HepG2 (cell line): ENCODE measurements around the gene IP6K3. TPM values are rescaled to one million over a fixed set of nuclear protein-coding genes. Genes with fewer than 3 reads are reported as not detected.

Experiments
- AGO1 ChIP-seq: fragments of 200-400 bp; formaldehyde crosslinking; IDR thresholded peaks from 2 replicates; pipeline ENCODE4 v1.6.1; 2017; ENCODE audit warnings: mild to moderate bottlenecking, low read depth, low read length, moderate library complexity; ENCODE audit not compliant: poor library complexity, severe bottlenecking
- CEBPG ChIP-seq: IDR thresholded peaks from 2 replicates; pipeline ENCODE4 v1.6.1; 2016
- FOSL2 ChIP-seq: sonication (generic); formaldehyde crosslinking; IDR thresholded peaks from 2 replicates; pipeline ENCODE4 v1.4.0; 2020; ENCODE audit warnings: missing genetic modification reagents
- GABPB1 ChIP-seq: IDR thresholded peaks from 2 replicates; pipeline ENCODE4 v1.6.1; 2016; ENCODE audit warnings: mild to moderate bottlenecking, missing genetic modification reagents, moderate library complexity, missing compliant biosample characterization
- HDAC6 ChIP-seq: fragments of 200-600 bp; sonication (generic); IDR thresholded peaks from 2 replicates; pipeline ENCODE4 v1.7.0; 2017; ENCODE audit warnings: mild to moderate bottlenecking, antibody characterized with exemption, low read length, low read depth
- HMGA1 ChIP-seq: sonication (generic); formaldehyde crosslinking; conservative IDR thresholded peaks from 2 replicates; pipeline ENCODE4 v1.4.0; 2020; ENCODE audit warnings: missing genetic modification reagents
- MIER3 ChIP-seq: IDR thresholded peaks from 2 replicates; pipeline ENCODE4 v1.6.1; 2016; ENCODE audit warnings: missing compliant biosample characterization, borderline replicate concordance
- NR2C2 ChIP-seq: sonication (generic); formaldehyde crosslinking; IDR thresholded peaks from 2 replicates; pipeline ENCODE4 v1.4.0; 2020; ENCODE audit warnings: missing genetic modification reagents, mild to moderate bottlenecking, moderate library complexity, borderline replicate concordance
- REXO4 ChIP-seq: sonication (generic); formaldehyde crosslinking; IDR thresholded peaks from 2 replicates; pipeline ENCODE4 v1.8.0; 2022; ENCODE audit warnings: missing genetic modification reagents, mild to moderate bottlenecking, borderline replicate concordance
- SMAD1 ChIP-seq: sonication (generic); formaldehyde crosslinking; IDR thresholded peaks from 2 replicates; pipeline ENCODE4 v1.4.0; 2020; ENCODE audit warnings: missing genetic modification reagents, low read depth, mild to moderate bottlenecking, borderline replicate concordance
- SMC3 ChIP-seq: IDR thresholded peaks from 2 replicates; pipeline ENCODE4 v1.6.1; 2011; ENCODE audit warnings: low read length, improper control_type of control experiment
- SOX6 ChIP-seq, 2 experiments: fragments of 450-650 bp in 1 of 2; sonication (generic) in 1 of 2; formaldehyde crosslinking in 1 of 2; IDR thresholded peaks; 2 replicates each; pipeline versions ENCODE4 v1.4.0 to v1.6.1; 2017 to 2020; ENCODE audit warnings: antibody characterized with exemption in 1 of 2, mild to moderate bottlenecking in 1 of 2, missing genetic modification reagents in 1 of 2
- THAP11 ChIP-seq: IDR thresholded peaks from 2 replicates; pipeline ENCODE4 v1.6.1; 2016; ENCODE audit warnings: missing biosample characterization, missing genetic modification reagents
- ZNF224 ChIP-seq: sonication (generic); formaldehyde crosslinking; IDR thresholded peaks from 2 replicates; pipeline ENCODE4 v1.5.0; 2020; ENCODE audit warnings: mild to moderate bottlenecking, missing genetic modification reagents
- ZNF331 ChIP-seq: sonication (generic); formaldehyde crosslinking; IDR thresholded peaks from 2 replicates; pipeline ENCODE4 v1.4.0; 2020; ENCODE audit warnings: missing genetic modification reagents
- ZNF350 ChIP-seq: sonication (generic); formaldehyde crosslinking; IDR thresholded peaks from 2 replicates; pipeline ENCODE4 v1.4.0; 2020; ENCODE audit warnings: mild to moderate bottlenecking, low read depth, missing genetic modification reagents, borderline replicate concordance
- ZNF598 ChIP-seq: sonication (generic); formaldehyde crosslinking; IDR thresholded peaks from 2 replicates; pipeline ENCODE4 v1.5.1; 2020; ENCODE audit warnings: mild to moderate bottlenecking, missing genetic modification reagents, borderline replicate concordance
- ZNF891 ChIP-seq: sonication (generic); formaldehyde crosslinking; IDR thresholded peaks from 2 replicates; pipeline ENCODE4 v1.5.0; 2020; ENCODE audit warnings: mild to moderate bottlenecking, missing genetic modification reagents
- polyA plus RNA-seq, 8 experiments: library from polyadenylated mRNA; depleted of rRNA in 3 of 8; stranded (reverse) in 7 of 8; unstranded in 1 of 8; fragments of >200 nt; fragmentation: Illumina TruSeq in 4 of 8; extraction: Trizol in 4 of 8; gene quantifications; 2 replicates each; pipeline versions ENCODE4 v1.2.1 to v1.2.3, GENCODE V29; 2011 to 2016; ENCODE audit warnings: low read depth in 4 of 8, missing spikeins in 1 of 8, mixed read lengths in 1 of 8; ENCODE audit not compliant: insufficient read depth in 1 of 8
- total RNA-seq, 5 experiments: library from RNA; depleted of rRNA; stranded (reverse); fragments of >200 nt; fragmentation: Illumina TruSeq; extraction: Trizol; gene quantifications; 2 replicates each; pipeline ENCODE4 v1.2.3, GENCODE V29; 2016; ENCODE audit warnings: low read depth in 1 of 5
- TF ChIP-seq, protein P1 (sequence below): sonication (generic); formaldehyde crosslinking; IDR thresholded peaks from 2 replicates; pipeline ENCODE4 v1.4.0; 2020; ENCODE audit warnings: mild to moderate bottlenecking, missing genetic modification reagents
- TF ChIP-seq, protein P2 (sequence below): sonication (generic); formaldehyde crosslinking; IDR thresholded peaks from 2 replicates; pipeline ENCODE4 v1.4.0; 2020; ENCODE audit warnings: missing genetic modification reagents, mild to moderate bottlenecking, borderline replicate concordance
- TF ChIP-seq, protein P3 (sequence below): sonication (generic); formaldehyde crosslinking; IDR thresholded peaks from 2 replicates; pipeline ENCODE4 v1.4.0; 2020; ENCODE audit warnings: missing genetic modification reagents

IP6K3 gene
- total and polyA plus RNA-seq, 2 of the 13 experiments (the other 11 are each of a cell fraction or from before 2014, with no cell fraction given), result 0.11 to 0.18 TPM

DNA sequence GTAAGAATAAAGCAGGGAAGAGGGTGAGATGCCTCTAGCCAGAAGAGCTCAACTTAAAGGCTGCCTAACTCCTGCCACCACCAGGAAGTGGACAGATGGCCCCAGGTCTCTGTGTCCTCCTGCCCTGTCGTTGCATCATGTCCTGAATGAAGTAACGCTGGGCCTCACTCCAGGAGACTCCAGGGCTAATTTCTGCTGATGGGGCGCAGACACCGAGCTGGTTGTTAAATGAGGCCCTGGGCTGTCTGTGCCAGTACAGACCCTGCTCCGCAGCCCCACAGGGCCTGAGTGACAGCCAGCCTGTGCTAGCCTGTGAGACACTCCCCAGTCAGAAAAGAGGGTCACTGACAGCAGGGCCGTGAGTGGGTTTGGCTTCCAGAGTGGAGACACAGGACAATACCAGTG lies 6.5 kb downstream of the IP6K3 start (continued):
- TF ChIP-seq, protein P1, sequence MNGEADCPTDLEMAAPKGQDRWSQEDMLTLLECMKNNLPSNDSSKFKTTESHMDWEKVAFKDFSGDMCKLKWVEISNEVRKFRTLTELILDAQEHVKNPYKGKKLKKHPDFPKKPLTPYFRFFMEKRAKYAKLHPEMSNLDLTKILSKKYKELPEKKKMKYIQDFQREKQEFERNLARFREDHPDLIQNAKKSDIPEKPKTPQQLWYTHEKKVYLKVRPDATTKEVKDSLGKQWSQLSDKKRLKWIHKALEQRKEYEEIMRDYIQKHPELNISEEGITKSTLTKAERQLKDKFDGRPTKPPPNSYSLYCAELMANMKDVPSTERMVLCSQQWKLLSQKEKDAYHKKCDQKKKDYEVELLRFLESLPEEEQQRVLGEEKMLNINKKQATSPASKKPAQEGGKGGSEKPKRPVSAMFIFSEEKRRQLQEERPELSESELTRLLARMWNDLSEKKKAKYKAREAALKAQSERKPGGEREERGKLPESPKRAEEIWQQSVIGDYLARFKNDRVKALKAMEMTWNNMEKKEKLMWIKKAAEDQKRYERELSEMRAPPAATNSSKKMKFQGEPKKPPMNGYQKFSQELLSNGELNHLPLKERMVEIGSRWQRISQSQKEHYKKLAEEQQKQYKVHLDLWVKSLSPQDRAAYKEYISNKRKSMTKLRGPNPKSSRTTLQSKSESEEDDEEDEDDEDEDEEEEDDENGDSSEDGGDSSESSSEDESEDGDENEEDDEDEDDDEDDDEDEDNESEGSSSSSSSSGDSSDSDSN (CRISPR knock-in tag), result peak; percentile 68
- TF ChIP-seq SMC3, result no peak
- no peak for TF ChIP-seq SMAD1 (CRISPR knock-in tag)
- peak; percentile 51; the same call in 1 of the 2 replicates for TF ChIP-seq ZNF350 (CRISPR knock-in tag)
- TF ChIP-seq, protein P2, sequence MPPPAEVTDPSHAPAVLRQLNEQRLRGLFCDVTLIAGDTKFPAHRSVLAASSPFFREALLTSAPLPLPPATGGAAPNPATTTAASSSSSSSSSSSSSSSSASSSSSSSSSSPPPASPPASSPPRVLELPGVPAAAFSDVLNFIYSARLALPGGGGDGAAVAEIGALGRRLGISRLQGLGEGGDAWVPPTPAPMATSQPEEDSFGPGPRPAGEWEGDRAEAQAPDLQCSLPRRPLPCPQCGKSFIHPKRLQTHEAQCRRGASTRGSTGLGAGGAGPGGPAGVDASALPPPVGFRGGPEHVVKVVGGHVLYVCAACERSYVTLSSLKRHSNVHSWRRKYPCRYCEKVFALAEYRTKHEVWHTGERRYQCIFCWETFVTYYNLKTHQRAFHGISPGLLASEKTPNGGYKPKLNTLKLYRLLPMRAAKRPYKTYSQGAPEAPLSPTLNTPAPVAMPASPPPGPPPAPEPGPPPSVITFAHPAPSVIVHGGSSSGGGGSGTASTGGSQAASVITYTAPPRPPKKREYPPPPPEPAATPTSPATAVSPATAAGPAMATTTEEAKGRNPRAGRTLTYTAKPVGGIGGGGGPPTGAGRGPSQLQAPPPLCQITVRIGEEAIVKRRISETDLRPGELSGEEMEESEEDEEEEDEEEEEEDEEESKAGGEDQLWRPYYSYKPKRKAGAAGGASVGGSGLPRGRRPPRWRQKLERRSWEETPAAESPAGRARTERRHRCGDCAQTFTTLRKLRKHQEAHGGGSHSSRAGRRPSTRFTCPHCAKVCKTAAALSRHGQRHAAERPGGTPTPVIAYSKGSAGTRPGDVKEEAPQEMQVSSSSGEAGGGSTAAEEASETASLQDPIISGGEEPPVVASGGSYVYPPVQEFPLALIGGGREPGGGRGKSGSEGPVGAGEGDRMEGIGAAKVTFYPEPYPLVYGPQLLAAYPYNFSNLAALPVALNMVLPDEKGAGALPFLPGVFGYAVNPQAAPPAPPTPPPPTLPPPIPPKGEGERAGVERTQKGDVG (CRISPR knock-in tag), result 0 out of 2 replicates have a peak, but pooled peaks have one; percentile 20
- peak; percentile 55 for TF ChIP-seq FOSL2
- peak; percentile 43; the same call in 1 of the 2 replicates for TF ChIP-seq ZNF331 (CRISPR knock-in tag)
- TF ChIP-seq ZNF891 (CRISPR knock-in tag), result peak; percentile 57; the same call in 1 of the 2 replicates
- peak; percentile 34; the same call in 1 of the 2 replicates for TF ChIP-seq NR2C2
- TF ChIP-seq REXO4 (CRISPR knock-in tag), result 0 out of 2 replicates have a peak, but pooled peaks have one; percentile 67
- TF ChIP-seq GABPB1, result peak; percentile 64
- peak; percentile 47; the same call in 1 of the 2 replicates for TF ChIP-seq THAP11 (CRISPR knock-in tag)
- 0 out of 2 replicates have a peak, but pooled peaks have one; percentile 25 for TF ChIP-seq ZNF224
- peak; percentile 97 for TF ChIP-seq CEBPG
- TF ChIP-seq SOX6 (IDR thresholded peaks at IDR 0.05), result no peak
- TF ChIP-seq SOX6 (CRISPR knock-in tag; IDR thresholded peaks at IDR 0.05), result peak; percentile 38
- no peak for TF ChIP-seq HDAC6
- TF ChIP-seq MIER3 (CRISPR knock-in tag), result 0 out of 2 replicates have a peak, but pooled peaks have one; percentile 35
- TF ChIP-seq AGO1, result no peak
- TF ChIP-seq HMGA1, result no peak
- TF ChIP-seq, protein P3, sequence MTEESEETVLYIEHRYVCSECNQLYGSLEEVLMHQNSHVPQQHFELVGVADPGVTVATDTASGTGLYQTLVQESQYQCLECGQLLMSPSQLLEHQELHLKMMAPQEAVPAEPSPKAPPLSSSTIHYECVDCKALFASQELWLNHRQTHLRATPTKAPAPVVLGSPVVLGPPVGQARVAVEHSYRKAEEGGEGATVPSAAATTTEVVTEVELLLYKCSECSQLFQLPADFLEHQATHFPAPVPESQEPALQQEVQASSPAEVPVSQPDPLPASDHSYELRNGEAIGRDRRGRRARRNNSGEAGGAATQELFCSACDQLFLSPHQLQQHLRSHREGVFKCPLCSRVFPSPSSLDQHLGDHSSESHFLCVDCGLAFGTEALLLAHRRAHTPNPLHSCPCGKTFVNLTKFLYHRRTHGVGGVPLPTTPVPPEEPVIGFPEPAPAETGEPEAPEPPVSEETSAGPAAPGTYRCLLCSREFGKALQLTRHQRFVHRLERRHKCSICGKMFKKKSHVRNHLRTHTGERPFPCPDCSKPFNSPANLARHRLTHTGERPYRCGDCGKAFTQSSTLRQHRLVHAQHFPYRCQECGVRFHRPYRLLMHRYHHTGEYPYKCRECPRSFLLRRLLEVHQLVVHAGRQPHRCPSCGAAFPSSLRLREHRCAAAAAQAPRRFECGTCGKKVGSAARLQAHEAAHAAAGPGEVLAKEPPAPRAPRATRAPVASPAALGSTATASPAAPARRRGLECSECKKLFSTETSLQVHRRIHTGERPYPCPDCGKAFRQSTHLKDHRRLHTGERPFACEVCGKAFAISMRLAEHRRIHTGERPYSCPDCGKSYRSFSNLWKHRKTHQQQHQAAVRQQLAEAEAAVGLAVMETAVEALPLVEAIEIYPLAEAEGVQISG, result peak; percentile 42; the same call in 1 of the 2 replicates
- 0 out of 2 replicates have a peak, but pooled peaks have one; percentile 41 for TF ChIP-seq ZNF598 (CRISPR knock-in tag)
